GM23248 (cell line): ENCODE data around the gene ANKRD30A. TPM values are rescaled to one million over a fixed set of nuclear protein-coding genes. Genes with fewer than 3 reads are reported as not detected.

Source experiments
- DNase-seq: peaks from one replicate; pipeline ENCODE4 v3.0.0-alpha.2; 2015
- H2AFZ ChIP-seq: fragments of 200-600 bp; sonication (generic); 2 replicates; pipeline ENCODE4 v1.6.1; 2016; ENCODE audit warnings: antibody characterized with exemption
- H3F3A ChIP-seq: fragments of 200-600 bp; sonication (generic); 2 replicates; pipeline ENCODE4 v1.6.1; 2016; ENCODE audit warnings: mild to moderate bottlenecking, antibody characterized with exemption, mixed run types; ENCODE audit not compliant: insufficient read depth
- H3K27ac ChIP-seq: fragments of 200-600 bp; sonication (generic); 2 replicates; pipeline ENCODE4 v1.5.1; 2016; ENCODE audit warnings: mild to moderate bottlenecking
- H3K27me3 ChIP-seq: fragments of 200-600 bp; sonication (generic); replicated peaks from 2 replicates; pipeline ENCODE4 v1.6.1; 2016; ENCODE audit warnings: mild to moderate bottlenecking; ENCODE audit not compliant: insufficient read depth
- H3K36me3 ChIP-seq: fragments of 200-600 bp; sonication (generic); 2 replicates; pipeline ENCODE4 v1.6.1; 2016; ENCODE audit warnings: low read depth, mild to moderate bottlenecking
- H3K4me1 ChIP-seq: fragments of 200-600 bp; sonication (generic); 2 replicates; pipeline ENCODE4 v1.6.1; 2016; ENCODE audit warnings: mild to moderate bottlenecking; ENCODE audit not compliant: insufficient read depth
- H3K4me2 ChIP-seq: fragments of 200-600 bp; sonication (generic); one replicate; pipeline ENCODE4 v1.6.1; 2016; ENCODE audit warnings: mild to moderate bottlenecking; ENCODE audit not compliant: unreplicated experiment
- H3K4me3 ChIP-seq: fragments of 200-600 bp; sonication (generic); 2 replicates; pipeline ENCODE4 v1.5.1; 2016; ENCODE audit warnings: mild to moderate bottlenecking
- H3K79me2 ChIP-seq: fragments of 200-600 bp; sonication (generic); 2 replicates; pipeline ENCODE4 v1.6.1; 2016; ENCODE audit warnings: mild to moderate bottlenecking; ENCODE audit not compliant: insufficient read depth
- H3K9ac ChIP-seq: fragments of 200-600 bp; sonication (generic); 2 replicates; pipeline ENCODE4 v1.6.1; 2016; ENCODE audit warnings: mild to moderate bottlenecking
- H3K9me2 ChIP-seq: fragments of 200-600 bp; sonication (generic); 2 replicates; pipeline ENCODE4 v1.6.1; 2016; ENCODE audit warnings: mixed run types, mild to moderate bottlenecking, moderate library complexity; ENCODE audit not compliant: insufficient read depth
- H3K9me3 ChIP-seq: fragments of 200-600 bp; sonication (generic); one replicate; pipeline ENCODE4 v1.6.1; 2017; ENCODE audit warnings: low read depth
- H4K20me1 ChIP-seq: fragments of 200-600 bp; sonication (generic); 2 replicates; pipeline ENCODE4 v1.6.0; 2016; ENCODE audit not compliant: insufficient read depth
- EZH2 ChIP-seq: fragments of 200-600 bp; sonication (generic); IDR thresholded peaks from 2 replicates; pipeline ENCODE4 v1.6.1; 2018; ENCODE audit warnings: antibody characterized with exemption, mild to moderate bottlenecking; ENCODE audit not compliant: insufficient read depth, poor library complexity, severe bottlenecking
- EZH2phosphoT487 ChIP-seq: fragments of 200-600 bp; sonication (generic); IDR thresholded peaks from 2 replicates; pipeline ENCODE4 v1.6.1; 2018; ENCODE audit warnings: antibody characterized with exemption, moderate library complexity, mild to moderate bottlenecking, low read depth; ENCODE audit not compliant: insufficient read depth
- WGBS, 2 experiments: methylation state at CpG; one replicate each; pipeline ENCODE4 v1.1.6; 2015 to 2017; ENCODE audit warnings: low lambda C conversion rate in 2 of 2, low coverage in 1 of 2; ENCODE audit errors: missing lambda C conversion rate in 2 of 2; 5-methylcytosine and 5-hydroxymethylcytosine counted together
- in situ Hi-C: fragments of 300-500 bp; cut with MboI; formaldehyde crosslinking; loops from 2 replicates; pipeline ENCODE4 v1.15.0; 2020
- polyA plus RNA-seq: library from polyadenylated mRNA; unstranded; fragments of >200 nt; fragmentation: Nextera tagmentation; extraction: Ambion mirVana; gene quantifications from 2 replicates; pipeline ENCODE4 v1.2.1, GENCODE V29; 2016
- total RNA-seq: library from RNA; depleted of rRNA; stranded (reverse); fragments of >200 nt; shearing (Covaris generic); gene quantifications from 2 replicates; pipeline ENCODE4 v1.2.3, GENCODE V29; 2014

The ANKRD30A gene
- total and polyA plus RNA-seq, 2 experiments from 2014 or later, result not detected

DNA sequence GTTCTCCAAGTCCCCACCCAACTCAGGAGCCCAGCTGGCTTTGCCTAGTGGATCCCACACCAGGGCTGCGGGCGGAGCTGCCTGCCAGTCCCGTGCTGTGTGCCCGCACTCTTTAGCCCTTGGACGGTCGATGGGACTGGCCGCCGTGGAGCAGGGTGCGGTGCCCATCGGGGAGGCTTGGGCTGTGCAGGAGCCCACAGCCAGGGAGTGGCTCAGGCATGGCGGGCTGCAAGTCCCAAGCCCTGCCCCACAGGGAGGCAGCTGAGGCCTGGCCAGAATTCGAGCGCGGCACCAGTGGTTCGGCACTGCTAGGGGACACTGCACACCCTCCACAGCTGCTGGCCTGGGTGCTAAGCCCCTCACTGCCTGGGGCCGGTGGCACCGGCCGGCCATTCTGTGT lies 159.7 kb downstream of the ANKRD30A start:
- Histone ChIP-seq H3K4me3 (no peak overlapping the region), H3K36me3 (no peaks in the 10 kb centered on the region), H3K9ac (no peak overlapping the region), H3K27me3 (no peaks in the 10 kb centered on the region), H3K9me2 (no peaks in the 10 kb centered on the region), H2AFZ (no peak overlapping the region), H3K4me2 (no peak overlapping the region), H3F3A (no peaks in the 10 kb centered on the region), H3K79me2 (no peaks in the 10 kb centered on the region), H3K27ac (no peak overlapping the region), H4K20me1 (no peaks in the 10 kb centered on the region), H3K9me3 (no peaks in the 10 kb centered on the region), H3K4me1 (no peaks in the 10 kb centered on the region)
- in situ Hi-C loops, result no loop called here
- no peak for DNase-seq
- TF ChIP-seq EZH2 (no peak), EZH2phosphoT487 (no peak)
- WGBS, 2 experiments, result 65 to 82% methylated on average over 13 to 15 of the region's 18 CpGs

DNA sequence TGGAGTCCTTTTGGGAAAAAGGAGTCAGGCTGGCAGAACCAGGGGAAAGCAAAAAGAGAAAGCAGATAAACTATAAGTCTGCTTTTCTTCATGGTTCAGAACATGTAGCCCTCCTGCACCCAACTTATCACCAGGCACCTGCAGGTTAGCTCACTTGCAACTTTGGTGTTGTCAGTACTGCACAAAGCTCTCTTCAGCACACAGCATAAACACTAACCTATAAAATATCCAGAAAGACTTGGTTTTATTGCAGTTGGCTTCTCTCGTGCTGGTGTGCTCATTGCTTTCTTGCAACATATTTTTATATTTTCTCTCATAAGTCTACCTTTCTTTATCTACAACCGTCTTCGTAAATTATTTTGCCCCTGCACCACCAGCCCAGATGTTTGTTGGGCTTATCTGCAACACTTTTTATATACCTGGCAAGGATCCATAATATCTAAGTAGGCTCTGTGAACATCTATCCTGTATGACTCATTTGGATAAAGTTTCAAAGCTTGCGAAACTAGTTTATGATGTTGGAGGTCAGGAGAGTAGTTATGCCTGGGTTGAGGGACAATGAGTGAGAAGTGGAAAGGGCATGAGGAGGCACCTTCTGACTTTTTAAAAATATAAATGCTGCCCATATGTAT lies 164.6 kb downstream of the ANKRD30A start:
- DNase-seq, result no peak
- Histone ChIP-seq H2AFZ (no peak overlapping the region), H3K9ac (no peak overlapping the region), H3K9me3 (no peaks in the 10 kb centered on the region), H4K20me1 (no peaks in the 10 kb centered on the region), H3K9me2 (no peaks in the 10 kb centered on the region), H3K27me3 (no peaks in the 10 kb centered on the region), H3K4me2 (no peak overlapping the region), H3K79me2 (no peaks in the 10 kb centered on the region), H3K27ac (no peak overlapping the region), H3K4me3 (no peak overlapping the region), H3K36me3 (no peaks in the 10 kb centered on the region), H3K4me1 (no peaks in the 10 kb centered on the region), H3F3A (no peaks in the 10 kb centered on the region)
- 49 to 52% methylated on average over 4 of the region's 4 CpGs for WGBS, 2 experiments
- TF ChIP-seq EZH2phosphoT487, result no peak
- TF ChIP-seq EZH2, result no peak
- in situ Hi-C loops, result no loop called here

- Histone ChIP-seq H3K4me1 (no peaks in the 10 kb centered on the region), H3K9me2 (no peaks in the 10 kb centered on the region), H3K36me3 (no peaks in the 10 kb centered on the region), H3K27me3 (no peaks in the 10 kb centered on the region), H3K27ac (no peak overlapping the region), H2AFZ (no peak overlapping the region), H3K9me3 (no peaks in the 10 kb centered on the region), H3K4me2 (no peak overlapping the region), H3K9ac (no peak overlapping the region), H3F3A (no peaks in the 10 kb centered on the region), H4K20me1 (no peaks in the 10 kb centered on the region), H3K4me3 (no peak overlapping the region), H3K79me2 (no peaks in the 10 kb centered on the region)
- no peak for DNase-seq
- 16 to 17% methylated on average over 2 of the region's 2 CpGs for WGBS, 2 experiments
- in situ Hi-C loops, result no loop called here
- TF ChIP-seq EZH2phosphoT487 (no peak), EZH2 (no peak)
Observed at GRCh38 chr10:37301271-37301670, 175.9 kb downstream of the ANKRD30A start.

DNA sequence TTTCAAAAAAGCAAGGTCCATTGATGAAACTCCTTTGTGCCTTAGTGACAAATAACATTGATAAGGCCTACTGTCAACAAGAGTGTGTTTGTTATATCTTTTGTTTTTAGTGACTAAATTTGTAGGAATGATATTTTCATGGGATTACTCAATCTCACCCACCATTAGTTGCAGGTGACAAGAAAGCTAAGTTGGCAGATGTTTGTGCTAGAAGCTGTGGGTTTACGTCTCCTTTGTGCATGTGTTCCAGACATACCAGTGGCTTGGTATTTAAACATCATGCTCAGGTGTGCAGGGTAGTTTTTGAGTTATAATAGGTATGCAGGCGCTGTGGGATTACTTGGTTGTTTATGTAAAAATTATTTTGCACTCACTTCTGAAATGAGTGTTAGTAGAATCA lies 178.6 kb downstream of the ANKRD30A start:
- Histone ChIP-seq H3K9me3 (no peaks in the 10 kb centered on the region), H3F3A (no peaks in the 10 kb centered on the region), H3K4me3 (no peak overlapping the region), H3K27me3 (no peaks in the 10 kb centered on the region), H2AFZ (no peak overlapping the region), H3K79me2 (no peaks in the 10 kb centered on the region), H4K20me1 (no peaks in the 10 kb centered on the region), H3K9ac (no peak overlapping the region), H3K9me2 (no peaks in the 10 kb centered on the region), H3K4me1 (no peaks in the 10 kb centered on the region), H3K27ac (no peak overlapping the region), H3K36me3 (no peaks in the 10 kb centered on the region), H3K4me2 (no peak overlapping the region)
- DNase-seq, result no peak
- TF ChIP-seq EZH2, result no peak
- TF ChIP-seq EZH2phosphoT487, result no peak
- in situ Hi-C loops, result no loop called here
- 15 to 18% methylated on average over 2 of the region's 2 CpGs for WGBS, 2 experiments

- H3K4me2 ChIP-seq, result no peak overlapping the region
- H3K27me3 ChIP-seq, result no peaks in the 10 kb centered on the region
- 17 to 20% methylated on average over 3 of the region's 3 CpGs for WGBS, 2 experiments
- H3K9ac ChIP-seq, result no peak overlapping the region
- no peak overlapping the region for H3K27ac ChIP-seq
- no peaks in the 10 kb centered on the region for H3K9me2 ChIP-seq
- no peak overlapping the region for H2AFZ ChIP-seq
- no peaks in the 10 kb centered on the region for H3K4me1 ChIP-seq
- no peaks in the 10 kb centered on the region for H3K79me2 ChIP-seq
- no peak for DNase-seq
- in situ Hi-C loops, result no loop called here
- no peaks in the 10 kb centered on the region for H3F3A ChIP-seq
- no peak for TF ChIP-seq EZH2
- no peak for TF ChIP-seq EZH2phosphoT487
- H3K9me3 ChIP-seq, result no peaks in the 10 kb centered on the region
- H3K4me3 ChIP-seq, result no peak overlapping the region
- H4K20me1 ChIP-seq, result no peaks in the 10 kb centered on the region
- H3K36me3 ChIP-seq, result no peaks in the 10 kb centered on the region
Observed at GRCh38 chr10:37314350-37314749, 189.0 kb downstream of the ANKRD30A start.
